Upper lobe of left lung (tissue), 4 donors: ENCODE results near the gene ARID1B.

ENCODE experiments used
- POLR2AphosphoS5 ChIP-seq, 2 donors: sonication (generic); formaldehyde crosslinking; IDR thresholded peaks; one replicate each; pipeline ENCODE4 v1.5.1; 2017; ENCODE audit warnings: antibody characterized with exemption in 2 of 2
- TF ChIP-seq, protein P1 (sequence below), 6 experiments: fragments of 450-650 bp in 4 of 6; fragments of 200-600 bp in 2 of 6; sonication (generic) in 2 of 6; IDR thresholded peaks; one replicate each; pipeline ENCODE4 v1.5.1; 2016 to 2019; ENCODE audit warnings: antibody characterized with exemption in 6 of 6

DNA sequence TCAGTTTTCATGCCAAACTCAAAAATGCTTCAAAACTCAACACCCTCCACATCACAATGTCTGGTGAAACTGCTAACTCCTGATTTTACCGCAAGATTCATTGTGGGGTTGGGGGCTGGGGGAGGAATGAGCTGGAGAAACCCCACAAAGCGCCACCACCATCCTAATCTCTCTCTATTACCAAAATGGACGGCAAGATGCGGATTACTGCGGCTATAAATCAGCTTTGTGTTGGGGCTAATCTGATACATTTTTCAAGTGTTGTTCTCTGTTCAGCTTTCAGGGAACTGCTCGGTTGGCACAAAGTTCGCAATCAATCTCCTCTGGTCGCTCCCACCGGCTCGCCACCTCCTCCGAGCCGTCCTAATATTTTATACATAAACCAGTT lies 462.5 kb downstream of the ARID1B start:
- TF ChIP-seq, protein P1, sequence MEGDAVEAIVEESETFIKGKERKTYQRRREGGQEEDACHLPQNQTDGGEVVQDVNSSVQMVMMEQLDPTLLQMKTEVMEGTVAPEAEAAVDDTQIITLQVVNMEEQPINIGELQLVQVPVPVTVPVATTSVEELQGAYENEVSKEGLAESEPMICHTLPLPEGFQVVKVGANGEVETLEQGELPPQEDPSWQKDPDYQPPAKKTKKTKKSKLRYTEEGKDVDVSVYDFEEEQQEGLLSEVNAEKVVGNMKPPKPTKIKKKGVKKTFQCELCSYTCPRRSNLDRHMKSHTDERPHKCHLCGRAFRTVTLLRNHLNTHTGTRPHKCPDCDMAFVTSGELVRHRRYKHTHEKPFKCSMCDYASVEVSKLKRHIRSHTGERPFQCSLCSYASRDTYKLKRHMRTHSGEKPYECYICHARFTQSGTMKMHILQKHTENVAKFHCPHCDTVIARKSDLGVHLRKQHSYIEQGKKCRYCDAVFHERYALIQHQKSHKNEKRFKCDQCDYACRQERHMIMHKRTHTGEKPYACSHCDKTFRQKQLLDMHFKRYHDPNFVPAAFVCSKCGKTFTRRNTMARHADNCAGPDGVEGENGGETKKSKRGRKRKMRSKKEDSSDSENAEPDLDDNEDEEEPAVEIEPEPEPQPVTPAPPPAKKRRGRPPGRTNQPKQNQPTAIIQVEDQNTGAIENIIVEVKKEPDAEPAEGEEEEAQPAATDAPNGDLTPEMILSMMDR (IDR thresholded peaks at IDR 0.05) = no peak
- TF ChIP-seq POLR2AphosphoS5 (IDR thresholded peaks at IDR 0.05) = no peak
